Lung (tissue), 16 donors: ENCODE results near the gene CDKL5. TPM values are rescaled to one million over a fixed set of nuclear protein-coding genes. Genes with fewer than 3 reads are reported as not detected.

Experiments used
- ATAC-seq: fragments of 200-7000 bp; cut with Tn5 transposase; one replicate; pipeline ENCODE4 v1.9.1; 2020; ENCODE audit warnings: moderate number of reproducible peaks; ENCODE audit not compliant: insufficient read depth, low FRiP score
- DNase-seq, 3 donors: peaks; one replicate each; pipeline ENCODE4 v3.0.0-alpha.2; 2013 to 2017
- H3K27ac ChIP-seq, 2 donors: one replicate each; pipeline ENCODE4 v1.5.1; 2013; ENCODE audit warnings: mild to moderate bottlenecking in 2 of 2, moderate library complexity in 2 of 2, control low read depth in 1 of 2, inconsistent platforms in 1 of 2, low read depth in 1 of 2, low read length in 1 of 2
- H3K27me3 ChIP-seq, 3 donors: one replicate each; pipeline ENCODE4 v1.5.1; 2013; ENCODE audit warnings: low read length in 2 of 3; ENCODE audit not compliant: control insufficient read depth in 3 of 3, insufficient read depth in 3 of 3
- H3K36me3 ChIP-seq, 4 donors: one replicate each; pipeline ENCODE4 v1.5.1; 2013; ENCODE audit warnings: low read length in 4 of 4, mild to moderate bottlenecking in 1 of 4, moderate library complexity in 1 of 4; ENCODE audit not compliant: control insufficient read depth in 4 of 4, insufficient read depth in 4 of 4
- H3K4me1 ChIP-seq, 5 donors: one replicate each; pipeline ENCODE4 v1.5.1; 2013; ENCODE audit warnings: low read length in 5 of 5, mild to moderate bottlenecking in 2 of 5, moderate library complexity in 1 of 5; ENCODE audit not compliant: control insufficient read depth in 5 of 5, insufficient read depth in 5 of 5
- H3K4me3 ChIP-seq: one replicate; pipeline ENCODE4 v1.5.1; 2013; ENCODE audit warnings: mild to moderate bottlenecking, control low read depth, moderate library complexity
- H3K9ac ChIP-seq, 2 donors: one replicate each; pipeline ENCODE4 v1.5.1; 2013; ENCODE audit warnings: low read length in 2 of 2, control low read depth in 1 of 2; ENCODE audit not compliant: insufficient read depth in 1 of 2
- H3K9me3 ChIP-seq, 4 donors: one replicate each; pipeline ENCODE4 v1.5.1; 2013; ENCODE audit warnings: low read length in 3 of 4, mild to moderate bottlenecking in 1 of 4, moderate library complexity in 1 of 4; ENCODE audit not compliant: control insufficient read depth in 4 of 4, insufficient read depth in 3 of 4
- CTCF ChIP-seq: IDR thresholded peaks from 2 replicates; pipeline ENCODE4 v1.5.1; 2012; ENCODE audit warnings: mild to moderate bottlenecking; ENCODE audit errors: control extremely low read depth, extremely low read depth
- WGBS, 2 donors: extraction: QIAGEN DNeasy Blood & Tissue Kit; methylation state at CpG; one replicate each; pipeline ENCODE4 v1.1.7; 2013; 5-methylcytosine and 5-hydroxymethylcytosine counted together
- long read RNA-seq, 5 donors: transcript quantifications; one replicate each; lab custom pipeline, GENCODE V29; 2026
- polyA plus RNA-seq, 2 donors: library from polyadenylated mRNA; stranded (reverse); fragments of 200-250 nt; gene quantifications; one replicate each; pipeline ENCODE4 v1.2.1, GENCODE V29; 2013
- total RNA-seq, 2 donors: library from RNA; depleted of rRNA in 1 of 2; stranded (reverse); fragments of >200 nt in 1 of 2; gene quantifications; one replicate each; pipeline ENCODE4 v1.2.1, GENCODE V29; 2014 to 2021
- donor health status: control.
- donor health status: control.
- donor health status: Bipolar disorder and iron deficiency.
- donor health status: healthy.
- donor health status: DM: yes; HTN: yes; CAD: no.

Gene CDKL5
- total RNA-seq (10 to 100 TPM; 29.2 to 37.3 TPM), polyA plus RNA-seq (1 to 10 TPM; 3.2 to 3.4 TPM)
- long read RNA-seq, donor 1: 0 reads
- long read RNA-seq, donor 2: 0 reads
- long read RNA-seq, donor 3: 0 reads
- long read RNA-seq, donor 4: 0 reads
- long read RNA-seq, donor 5: 0 reads

GRCh38 chrX:18425199-18426003, at the start of gene CDKL5:
TSS of gene CDKL5 (plus strand) at chrX:18425608. CDS start at chrX:18507097, 81,489 bp downstream.
- H3K36me3 ChIP-seq: no peaks in the 10 kb centered on the region
- TF ChIP-seq CTCF: no peak
- WGBS, 2 donors: 0 to 18% methylated on average over 25 to 79 of the region's 79 CpGs
- H3K4me1 ChIP-seq: peaks cover 0 to 3% (median 0%) of the 10 kb centered on the region in 5 donors
- peaks cover 0 to 35% (median 34%) of the 10 kb centered on the region in 3 donors for H3K27me3 ChIP-seq
- no peaks in the 10 kb centered on the region for H3K9me3 ChIP-seq
- peak within 1 kb of the TSS in 1 of 2 donors; percentile 42 for H3K9ac ChIP-seq
- DNase-seq (peak; percentile 97 to 98 (median 97)), ATAC-seq (peak; percentile 96)
- peak within 1 kb of the TSS; percentile 67 for H3K4me3 ChIP-seq
- H3K27ac ChIP-seq: peak within 1 kb of the TSS; percentile 81 to 89

GRCh38 chrX:18377796-18378195, 47.6 kb upstream of the CDKL5 start:
- Histone ChIP-seq H3K27ac (no peak overlapping the region), H3K4me1 (no peaks in the 10 kb centered on the region), H3K36me3 (no peaks in the 10 kb centered on the region), H3K9me3 (no peaks in the 10 kb centered on the region), H3K4me3 (no peak overlapping the region), H3K9ac (no peak overlapping the region), H3K27me3 (peaks cover 0 to 8% (median 6%) of the 10 kb centered on the region in 3 donors)
- 10 to 29% methylated on average over 6 of the region's 6 CpGs for WGBS, 2 donors
- no peak for TF ChIP-seq CTCF
- DNase-seq: peak in 1 of 3 donors; percentile 8
- ATAC-seq: peak; percentile 53

GRCh38 chrX:18389966-18390365, 35.4 kb upstream of the CDKL5 start:
- Histone ChIP-seq H3K9ac (no peak overlapping the region), H3K27ac (no peak overlapping the region), H3K36me3 (no peaks in the 10 kb centered on the region), H3K9me3 (no peaks in the 10 kb centered on the region), H3K4me3 (no peak overlapping the region), H3K27me3 (peaks cover 0 to 2% (median 2%) of the 10 kb centered on the region in 3 donors), H3K4me1 (peaks cover 0 to 4% (median 0%) of the 10 kb centered on the region in 5 donors)
- WGBS, 2 donors: 65 to 74% methylated on average over 3 of the region's 3 CpGs
- no peak for TF ChIP-seq CTCF
- ATAC-seq (no peak), DNase-seq (no peak)
